PFSK-1 (cell line): Measurements from ENCODE around the gene TSPAN16.

Experiments
- POLR2AphosphoS5 ChIP-seq: IDR thresholded peaks from 2 replicates; pipeline ENCODE4 v1.6.1; 2012; ENCODE audit warnings: low read depth, mild to moderate bottlenecking, control low read depth, low read length, moderate library complexity
- SIN3A ChIP-seq: IDR thresholded peaks from 2 replicates; pipeline ENCODE4 v1.6.1; 2012; ENCODE audit warnings: mild to moderate bottlenecking, low read length, moderate library complexity, borderline replicate concordance; ENCODE audit not compliant: insufficient read depth
- TAF1 ChIP-seq: IDR thresholded peaks from 2 replicates; pipeline ENCODE4 v1.6.1; 2012; ENCODE audit warnings: low read length, control low read depth, borderline replicate concordance; ENCODE audit not compliant: insufficient read depth

DNA sequence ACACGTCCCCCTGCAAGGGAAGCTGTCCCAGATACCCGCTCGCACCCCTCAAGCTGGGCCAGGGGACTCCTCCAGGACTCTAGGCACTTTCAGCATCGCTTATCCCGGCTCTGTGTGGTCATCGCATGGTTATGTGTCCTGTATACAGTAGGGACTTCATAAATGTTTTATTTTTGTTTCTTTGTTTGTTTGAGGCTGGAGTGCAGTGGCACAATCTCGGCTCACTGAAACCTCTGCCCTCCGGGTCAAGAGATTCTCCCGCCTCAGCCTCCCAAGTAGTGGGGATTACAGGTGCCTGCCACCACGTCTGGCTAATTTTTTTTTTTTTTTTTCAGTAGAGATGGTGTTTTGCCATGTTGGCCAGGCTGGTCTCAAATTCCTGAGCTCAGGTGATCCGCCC lies 49.0 kb upstream of the TSPAN16 start:
- TF ChIP-seq SIN3A (no peak), POLR2AphosphoS5 (no peak), TAF1 (no peak)
